H1 (cell line): ENCODE results near the gene KRT85. TPM values are rescaled to one million over a fixed set of nuclear protein-coding genes. Genes with fewer than 3 reads are reported as not detected.

Experiments
- CTCF ChIA-PET: fragments of 300-600 bp; sonication (Branson Sonifier 250); formaldehyde crosslinking; loops from one replicate; lab custom pipeline; 2021; ENCODE audit not compliant: partially characterized antibody; lab: Charles Lee
- POLR2A ChIA-PET: fragments of 300-600 bp; sonication (Branson Sonifier 250); formaldehyde crosslinking; loops from one replicate; lab custom pipeline; 2021; ENCODE audit warnings: inconsistent platforms; ENCODE audit not compliant: partially characterized antibody; lab: Charles Lee
- DNase-seq, 2 experiments: peaks; one replicate each; pipeline versions ENCODE4 v3.0.0 to v3.0.0-alpha.2; 2010 to 2022; ENCODE audit warnings: low spot score in 2 of 2, low read depth in 1 of 2, mixed read lengths in 1 of 2
- FAIRE-seq: peaks from 2 replicates; lab custom pipeline; 2011; peaks lifted over from hg19 to GRCh38; lab: Jason Lieb, UNC
- H2AFZ ChIP-seq: 2 replicates; pipeline ENCODE4 v1.8.1; 2012; ENCODE audit warnings: low read length, inconsistent platforms
- H2AK5ac ChIP-seq: 2 replicates; pipeline ENCODE4 v1.6.1; 2013; ENCODE audit warnings: low read depth, low read length
- H2BK120ac ChIP-seq: replicated peaks from 2 replicates; pipeline ENCODE3; 2013; ENCODE audit warnings: low read depth, low read length, inconsistent platforms
- H2BK12ac ChIP-seq: 2 replicates; pipeline ENCODE4 v1.6.1; 2013; ENCODE audit warnings: low read depth, low read length
- H2BK15ac ChIP-seq: 2 replicates; pipeline ENCODE4 v1.6.1; 2013; ENCODE audit warnings: low read length
- H2BK20ac ChIP-seq: 2 replicates; pipeline ENCODE4 v1.6.1; 2013; ENCODE audit warnings: low read length
- H2BK5ac ChIP-seq: 2 replicates; pipeline ENCODE4 v1.6.1; 2013; ENCODE audit warnings: low read depth, low read length
- H3K14ac ChIP-seq: 2 replicates; pipeline ENCODE4 v1.6.1; 2013; ENCODE audit warnings: inconsistent platforms; ENCODE audit not compliant: insufficient read length
- H3K18ac ChIP-seq: 2 replicates; pipeline ENCODE4 v1.6.1; 2013; ENCODE audit warnings: low read length; ENCODE audit errors: extremely low read depth
- H3K23ac ChIP-seq: 2 replicates; pipeline ENCODE4 v1.6.1; 2013; ENCODE audit warnings: inconsistent platforms; ENCODE audit not compliant: insufficient read length
- H3K23me2 ChIP-seq: 2 replicates; pipeline ENCODE4 v1.6.1; 2013; ENCODE audit warnings: low read depth, low read length
- H3K27ac ChIP-seq: 2 replicates; pipeline ENCODE4 v1.6.1; 2011; ENCODE audit warnings: low read depth, low read length, inconsistent platforms
- H3K27me3 ChIP-seq, 4 experiments: replicated peaks in 1 of 4; 1 replicate in 1 of 4; 2 replicates in 3 of 4; pipeline versions ENCODE4 v1.6.1 to v1.8.1; 2011 to 2013; ENCODE audit warnings: low read length in 3 of 4, mild to moderate bottlenecking in 3 of 4, inconsistent platforms in 2 of 4, mixed read lengths in 2 of 4, moderate library complexity in 1 of 4; ENCODE audit not compliant: control insufficient read depth in 3 of 4, insufficient read depth in 3 of 4; ENCODE audit errors: extremely low read depth in 1 of 4
- H3K36me3 ChIP-seq, 4 experiments: 2 replicates each; pipeline versions ENCODE4 v1.6.1 to v1.8.1; 2011 to 2013; ENCODE audit warnings: mild to moderate bottlenecking in 4 of 4, low read length in 3 of 4, moderate library complexity in 2 of 4, control low read depth in 1 of 4, inconsistent platforms in 1 of 4; ENCODE audit not compliant: insufficient read depth in 4 of 4, control insufficient read depth in 2 of 4
- H3K4ac ChIP-seq: replicated peaks from 2 replicates; pipeline ENCODE3; 2013; ENCODE audit warnings: low read length, low read depth, mixed read lengths, inconsistent platforms; ENCODE audit not compliant: insufficient read length
- H3K4me1 ChIP-seq, 4 experiments: replicated peaks in 1 of 4; 1 replicate in 1 of 4; 2 replicates in 3 of 4; pipeline versions ENCODE4 v1.6.1 to v1.8.1; 2011 to 2013; ENCODE audit warnings: low read length in 3 of 4, inconsistent platforms in 2 of 4, mixed read lengths in 1 of 4; ENCODE audit not compliant: insufficient read depth in 4 of 4, control insufficient read depth in 3 of 4
- H3K4me2 ChIP-seq, 2 experiments: 2 replicates each; pipeline versions ENCODE4 v1.6.1 to v1.8.1; 2011 to 2013; ENCODE audit warnings: low read depth in 2 of 2, low read length in 2 of 2, control low read depth in 1 of 2, inconsistent platforms in 1 of 2, mild to moderate bottlenecking in 1 of 2; ENCODE audit not compliant: insufficient read depth in 1 of 2
- H3K4me3 ChIP-seq, 4 experiments: fragments of 200-600, 300-600 bp in 1 of 4; sonication (generic), shearing (Covaris generic), sonication (Bioruptor Twin) in 1 of 4; 2 replicates each; pipeline versions ENCODE4 v1.5.1 to v1.8.1; 2011 to 2016; ENCODE audit warnings: low read length in 4 of 4, low read depth in 3 of 4, control low read depth in 2 of 4, inconsistent platforms in 2 of 4, mild to moderate bottlenecking in 2 of 4, mixed read lengths in 1 of 4, moderate library complexity in 1 of 4; ENCODE audit not compliant: insufficient read depth in 2 of 4; ENCODE audit errors: extremely low read depth in 1 of 4
- H3K56ac ChIP-seq: replicated peaks from 2 replicates; pipeline ENCODE3; 2013; ENCODE audit warnings: low read depth, mild to moderate bottlenecking, mixed read lengths, low read length, inconsistent platforms; ENCODE audit not compliant: insufficient read length
- H3K79me1 ChIP-seq: 2 replicates; pipeline ENCODE4 v1.6.1; 2013; ENCODE audit warnings: low read depth, low read length, control low read depth
- H3K79me2 ChIP-seq, 2 experiments: 2 replicates each; pipeline versions ENCODE4 v1.6.1 to v1.8.1; 2012 to 2013; ENCODE audit warnings: low read length in 2 of 2, mild to moderate bottlenecking in 2 of 2, inconsistent platforms in 1 of 2; ENCODE audit not compliant: insufficient read depth in 2 of 2, control insufficient read depth in 1 of 2
- H3K9ac ChIP-seq, 4 experiments: replicated peaks in 1 of 4; 1 replicate in 1 of 4; 2 replicates in 3 of 4; pipeline versions ENCODE4 v1.6.1 to v1.8.1; 2011 to 2013; ENCODE audit warnings: low read depth in 3 of 4, low read length in 3 of 4, control low read depth in 2 of 4, mild to moderate bottlenecking in 2 of 4, moderate library complexity in 2 of 4, inconsistent platforms in 1 of 4; ENCODE audit errors: extremely low read depth in 1 of 4
- H3K9me3 ChIP-seq, 2 experiments: 2 replicates each; pipeline versions ENCODE4 v1.6.1 to v1.8.1; 2012 to 2013; ENCODE audit warnings: mild to moderate bottlenecking in 2 of 2, moderate library complexity in 2 of 2, control low read depth in 1 of 2, inconsistent platforms in 1 of 2, low read depth in 1 of 2, low read length in 1 of 2, mixed read lengths in 1 of 2; ENCODE audit not compliant: insufficient read depth in 2 of 2
- H4K20me1 ChIP-seq, 2 experiments: replicated peaks in 1 of 2; 2 replicates each; pipeline versions ENCODE3 to v1.8.1; 2011 to 2013; ENCODE audit warnings: inconsistent platforms in 2 of 2, low read length in 2 of 2, mild to moderate bottlenecking in 1 of 2; ENCODE audit not compliant: insufficient read depth in 2 of 2, control insufficient read depth in 1 of 2
- H4K5ac ChIP-seq: 2 replicates; pipeline ENCODE4 v1.6.1; 2013; ENCODE audit warnings: low read length, low read depth, mixed read lengths, inconsistent platforms; ENCODE audit not compliant: insufficient read length
- H4K8ac ChIP-seq: 2 replicates; pipeline ENCODE4 v1.8.0; 2013; ENCODE audit warnings: mild to moderate bottlenecking, moderate library complexity, low read length, inconsistent platforms; ENCODE audit not compliant: insufficient read depth; ENCODE audit errors: extremely low read depth
- H4K91ac ChIP-seq: replicated peaks from 2 replicates; pipeline ENCODE3; 2013; ENCODE audit warnings: low read length, mixed read lengths, inconsistent platforms; ENCODE audit not compliant: insufficient read length
- CTBP2 ChIP-seq: IDR thresholded peaks from 2 replicates; pipeline ENCODE4 v1.7.0; 2011; ENCODE audit warnings: borderline replicate concordance, mild to moderate bottlenecking, moderate library complexity, mixed read lengths, low read length; ENCODE audit not compliant: insufficient read depth, insufficient read length
- EGR1 ChIP-seq: IDR thresholded peaks from 2 replicates; pipeline ENCODE4 v1.6.1; 2011; ENCODE audit warnings: low read depth, low read length, borderline replicate concordance
- EP300 ChIP-seq, 2 experiments: IDR thresholded peaks; 1 replicate in 1 of 2; 2 replicates in 1 of 2; pipeline ENCODE4 v1.6.1; 2011 to 2012; ENCODE audit warnings: low read depth in 2 of 2, low read length in 2 of 2, mild to moderate bottlenecking in 2 of 2, borderline replicate concordance in 1 of 2, inconsistent platforms in 1 of 2, moderate library complexity in 1 of 2
- KDM1A ChIP-seq: fragments of 200-600, 300-600 bp; sonication (generic); IDR thresholded peaks from 2 replicates; pipeline ENCODE4 v1.7.1; 2016; ENCODE audit warnings: mild to moderate bottlenecking, low read length, borderline replicate concordance
- PHF8 ChIP-seq: fragments of 200-600 bp; sonication (generic); conservative IDR thresholded peaks from 2 replicates; pipeline ENCODE4 v1.7.1; 2012; ENCODE audit warnings: low read depth, mild to moderate bottlenecking, inconsistent platforms, low read length, moderate library complexity
- POLR2A ChIP-seq, 2 experiments: IDR thresholded peaks; 1 replicate in 1 of 2; 2 replicates in 1 of 2; pipeline ENCODE4 v1.6.1; 2011; ENCODE audit warnings: low read depth in 2 of 2, low read length in 2 of 2, mild to moderate bottlenecking in 2 of 2; ENCODE audit errors: control extremely low read depth in 1 of 2
- TAF1 ChIP-seq: IDR thresholded peaks from 2 replicates; pipeline ENCODE4 v1.6.1; 2011; ENCODE audit warnings: mild to moderate bottlenecking, low read depth, low read length
- TBP ChIP-seq: IDR thresholded peaks from 2 replicates; pipeline ENCODE4 v1.6.1; 2011; ENCODE audit warnings: low read depth, low read length, improper control_type of control experiment
- TEAD4 ChIP-seq: IDR thresholded peaks from 2 replicates; pipeline ENCODE4 v1.6.1; 2012; ENCODE audit warnings: low read depth, low read length, inconsistent platforms, mixed read lengths
- WGBS, 2 experiments: shearing (Covaris generic) in 1 of 2; methylation state at CpG; one replicate each; pipeline versions ENCODE4 v1.1.6 to v1.1.7; 2013 to 2015; ENCODE audit warnings: low lambda C conversion rate in 2 of 2, mixed read lengths in 2 of 2, inconsistent platforms in 1 of 2, low coverage in 1 of 2, missing lambda C conversion rate in 1 of 2; ENCODE audit not compliant: insufficient replicate concordance in 2 of 2, insufficient coverage in 1 of 2, insufficient read length in 1 of 2; ENCODE audit errors: extremely low coverage in 1 of 2, missing lambda C conversion rate in 1 of 2; 5-methylcytosine and 5-hydroxymethylcytosine counted together
- polyA plus RNA-seq, 7 experiments: library from polyadenylated mRNA; depleted of rRNA in 3 of 7; stranded (reverse) in 5 of 7; unstranded in 2 of 7; fragments of >200 nt in 5 of 7; fragments of 200-250 nt in 2 of 7; gene quantifications; 1 replicate in 5 of 7; 2 replicates in 1 of 7; 4 replicates in 1 of 7; pipeline versions ENCODE4 v1.2.1 to v1.2.3, GENCODE V29; 2011 to 2013; ENCODE audit warnings: missing spikeins in 2 of 7, mixed read lengths in 2 of 7
- total RNA-seq: library from RNA; stranded (reverse); fragmentation: NEBNext Ultra II Directional; extraction: Animal tissue kit (Norgen Biotek cat#: 25700); gene quantifications from 2 replicates; pipeline ENCODE4 v1.2.1, GENCODE V29; 2021

The KRT85 gene
- total and polyA plus RNA-seq, 2 of the 8 experiments (the other 6 are each of a cell fraction or from before 2014, with no cell fraction given), result not detected

- no peak overlapping the region for H2BK15ac ChIP-seq
- H3K79me1 ChIP-seq, result no peaks in the 10 kb centered on the region
- no peaks in the 10 kb centered on the region for H3K79me2 ChIP-seq
- no peak for TF ChIP-seq KDM1A
- TF ChIP-seq EGR1, result no peak
- no peak for TF ChIP-seq TBP
- TF ChIP-seq TEAD4, result no peak
- TF ChIP-seq CTBP2, result no peak
- no peak for TF ChIP-seq TAF1
- TF ChIP-seq EP300 (IDR thresholded peaks at IDR 0.05; ENCODE audit: borderline replicate concordance in 1 of 2, low read depth in 2 of 2, low read length in 2 of 2), result no peak
- no peak for TF ChIP-seq PHF8
- no peak for TF ChIP-seq POLR2A (IDR thresholded peaks at IDR 0.05; ENCODE audit: control extremely low read depth in 1 of 2, low read depth in 2 of 2, low read length in 2 of 2)
- H3K4me3 ChIP-seq, result no peak overlapping the region
- H2BK12ac ChIP-seq, result no peak overlapping the region
- H3K23me2 ChIP-seq, result no peaks in the 10 kb centered on the region
- no peaks in the 10 kb centered on the region for H4K20me1 ChIP-seq
- H2BK5ac ChIP-seq, result no peak overlapping the region; the same call in 1 of the 2 replicates
- no peak overlapping the region for H3K9ac ChIP-seq
- ChIA-PET CTCF (interaction anchor here (0.9 to 6.7 kb wide), 20 partner anchors 12 to 519 kb away, joined by 3 to 88 read pairs (median 7); partner anchors contain the start of gene KRT84), POLR2A (no interaction called here)
- no peak overlapping the region for H3K18ac ChIP-seq
- no peak for DNase-seq
- no peaks in the 10 kb centered on the region for H3K4me1 ChIP-seq
- H3K14ac ChIP-seq, result no peak overlapping the region
- no peak overlapping the region for H4K5ac ChIP-seq
- no peak overlapping the region for H3K27ac ChIP-seq
- H3K27me3 ChIP-seq, result no peaks in the 10 kb centered on the region
- H4K91ac ChIP-seq, result no peak overlapping the region
- H2BK120ac ChIP-seq, result no peak overlapping the region
- 84% methylated on average over 7 of the region's 7 CpGs; no CpG with 5 or more reads in 1 of the 2 experiments for WGBS, 2 experiments
- H3K23ac ChIP-seq, result no peak overlapping the region
- H2BK20ac ChIP-seq, result no peak overlapping the region
- no peak overlapping the region for H4K8ac ChIP-seq
- no peaks in the 10 kb centered on the region for H3K36me3 ChIP-seq
- no peak overlapping the region for H2AFZ ChIP-seq
- no peak for FAIRE-seq
- H3K4me2 ChIP-seq, result no peak overlapping the region
- no peak overlapping the region for H3K4ac ChIP-seq
- H3K9me3 ChIP-seq, result no peaks in the 10 kb centered on the region; a peak in 1 of 4 replicates
- no peak overlapping the region for H3K56ac ChIP-seq
- no peak overlapping the region for H2AK5ac ChIP-seq
Observed at GRCh38 chr12:52360106-52360662, 7.1 kb downstream of the KRT85 start.
